ENCODE results near the gene EPGN. TPM values are rescaled to one million over a fixed set of nuclear protein-coding genes. Genes with fewer than 3 reads are reported as not detected.
A peak's percentile ranks its signal among the peaks of the same experiment; 100 is the strongest.

Gene EPGN
- total and polyA plus RNA-seq, 2 donors (not counting 1 experiment from before 2014, with no cell fraction given): 0.32 TPM; not detected in 1

DNA sequence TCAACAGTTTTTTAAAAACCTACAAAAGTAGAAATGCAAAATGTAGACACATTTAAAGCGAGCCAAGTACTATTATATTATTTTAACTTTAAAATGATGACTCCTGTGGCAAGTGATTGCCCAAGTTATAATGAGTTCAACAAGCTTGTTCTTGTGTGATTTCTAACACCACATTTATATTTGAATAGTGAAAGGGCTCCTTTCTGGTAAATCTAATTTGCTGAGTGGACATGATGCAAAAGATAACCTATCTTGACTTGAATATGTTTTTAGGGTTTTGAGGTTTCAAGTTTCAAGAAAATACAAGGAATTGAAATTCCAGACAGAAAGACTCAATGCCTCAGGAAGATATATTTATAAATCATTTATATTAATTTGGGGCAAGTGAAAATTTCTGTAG lies 1.1 kb upstream of the EPGN start:
- POLR2A ChIA-PET: no interaction called here
- no peak overlapping the region for H2AFZ ChIP-seq (ENCODE audit: insufficient read depth, low read depth, low read length, poor library complexity, severe bottlenecking)
- ATAC-seq (ENCODE audit: low read depth) (no peak), DNase-seq (no peak)
- no peak overlapping the region for H3K4me2 ChIP-seq (replicated peaks; ENCODE audit: low read depth, low read length, poor library complexity, severe bottlenecking)
- H3K4me1 ChIP-seq (ENCODE audit: control insufficient read depth in 2 of 2, insufficient read depth in 2 of 2, low read length in 2 of 2): peaks cover 3 to 4% of the 10 kb centered on the region in 2 donors
- Mint-ChIP-seq H3K27ac (no peak overlapping the region), H3K9me3 (ENCODE audit: insufficient read depth) (no peaks in the 10 kb centered on the region), H3K4me3 (no peak overlapping the region), H3K4me1 (peaks cover 7% of the 10 kb centered on the region), H3K27me3 (no peaks in the 10 kb centered on the region)
- H3K36me3 ChIP-seq (replicated peaks in 1 of 2; ENCODE audit: control extremely low read depth in 1 of 2, control insufficient read depth in 1 of 2, extremely low read depth in 1 of 2, insufficient read depth in 2 of 2, low read length in 1 of 2): no peaks in the 10 kb centered on the region
- no peaks in the 10 kb centered on the region for H3K27me3 ChIP-seq (replicated peaks in 1 of 4; ENCODE audit: control extremely low read depth in 1 of 4, control insufficient read depth in 3 of 4, insufficient read depth in 4 of 4, low read length in 3 of 4)
- TF ChIP-seq, protein P1, sequence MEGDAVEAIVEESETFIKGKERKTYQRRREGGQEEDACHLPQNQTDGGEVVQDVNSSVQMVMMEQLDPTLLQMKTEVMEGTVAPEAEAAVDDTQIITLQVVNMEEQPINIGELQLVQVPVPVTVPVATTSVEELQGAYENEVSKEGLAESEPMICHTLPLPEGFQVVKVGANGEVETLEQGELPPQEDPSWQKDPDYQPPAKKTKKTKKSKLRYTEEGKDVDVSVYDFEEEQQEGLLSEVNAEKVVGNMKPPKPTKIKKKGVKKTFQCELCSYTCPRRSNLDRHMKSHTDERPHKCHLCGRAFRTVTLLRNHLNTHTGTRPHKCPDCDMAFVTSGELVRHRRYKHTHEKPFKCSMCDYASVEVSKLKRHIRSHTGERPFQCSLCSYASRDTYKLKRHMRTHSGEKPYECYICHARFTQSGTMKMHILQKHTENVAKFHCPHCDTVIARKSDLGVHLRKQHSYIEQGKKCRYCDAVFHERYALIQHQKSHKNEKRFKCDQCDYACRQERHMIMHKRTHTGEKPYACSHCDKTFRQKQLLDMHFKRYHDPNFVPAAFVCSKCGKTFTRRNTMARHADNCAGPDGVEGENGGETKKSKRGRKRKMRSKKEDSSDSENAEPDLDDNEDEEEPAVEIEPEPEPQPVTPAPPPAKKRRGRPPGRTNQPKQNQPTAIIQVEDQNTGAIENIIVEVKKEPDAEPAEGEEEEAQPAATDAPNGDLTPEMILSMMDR (IDR thresholded peaks at IDR 0.05): no peak
- TF ChIP-seq EZH2 (IDR thresholded peaks at IDR 0.05; ENCODE audit: borderline replicate concordance, insufficient read depth, low read depth, low read length, poor library complexity, severe bottlenecking): no peak
- H3K4me3 ChIP-seq (ENCODE audit: control extremely low read depth in 1 of 5, extremely low read depth in 1 of 5, insufficient read depth in 1 of 5, low read depth in 2 of 5, low read length in 4 of 5): no peak overlapping the region
- H4K20me1 ChIP-seq (ENCODE audit: control insufficient read depth, insufficient read depth, low read length, poor library complexity, severe bottlenecking): no peaks in the 10 kb centered on the region
- intact Hi-C loops (cut with micrococcal nuclease): no loop called here
- no peaks in the 10 kb centered on the region for H3K79me2 ChIP-seq (ENCODE audit: control insufficient read depth, insufficient read depth, low read length)
- WGBS (ENCODE audit: insufficient coverage): no CpG with 5 or more reads among the region's 1 CpG
- H3K9ac ChIP-seq (ENCODE audit: low read length): no peak overlapping the region
- no peak overlapping the region for H3K27ac ChIP-seq (ENCODE audit: low read length in 2 of 2)
- CTCF ChIA-PET: interaction anchor here (3.2 kb wide), 1 partner anchor 79 kb away, joined by 8 read pairs; no protein-coding TSS in a partner anchor
- H3K9me3 ChIP-seq (ENCODE audit: control extremely low read depth in 1 of 3, control insufficient read depth in 2 of 3, insufficient read depth in 1 of 3, low read length in 2 of 3): no peaks in the 10 kb centered on the region

DNA sequence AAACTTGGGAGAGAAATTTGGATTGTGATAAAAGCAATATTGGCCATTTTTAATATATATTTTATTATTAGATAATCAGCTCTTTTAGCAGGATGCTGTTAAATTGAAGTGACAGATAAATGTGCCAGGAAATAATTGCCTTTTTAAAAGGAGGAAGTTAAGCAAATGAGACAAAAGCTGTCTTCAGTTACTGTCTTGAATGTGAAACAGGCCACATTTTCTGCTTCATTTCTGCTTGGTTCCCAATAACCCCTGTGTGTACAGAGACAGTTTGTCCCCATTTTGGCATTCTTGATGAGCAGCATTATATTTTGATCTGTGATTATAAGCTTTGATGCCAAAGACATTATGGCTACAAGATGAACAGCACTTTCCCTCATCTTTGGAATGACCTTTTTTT lies 953 bp downstream of the EPGN start:
- Histone ChIP-seq H3K9me3 (ENCODE audit: control extremely low read depth in 1 of 3, control insufficient read depth in 2 of 3, insufficient read depth in 1 of 3, low read length in 2 of 3) (no peaks in the 10 kb centered on the region), H3K79me2 (ENCODE audit: control insufficient read depth, insufficient read depth, low read length) (no peaks in the 10 kb centered on the region), H3K4me3 (ENCODE audit: control extremely low read depth in 1 of 5, extremely low read depth in 1 of 5, insufficient read depth in 1 of 5, low read depth in 2 of 5, low read length in 4 of 5) (no peak overlapping the region), H3K27ac (ENCODE audit: low read length in 2 of 2) (no peak overlapping the region), H3K9ac (ENCODE audit: low read length) (no peak overlapping the region), H3K27me3 (replicated peaks in 1 of 4; ENCODE audit: control extremely low read depth in 1 of 4, control insufficient read depth in 3 of 4, insufficient read depth in 4 of 4, low read length in 3 of 4) (no peaks in the 10 kb centered on the region), H3K4me2 (replicated peaks; ENCODE audit: low read depth, low read length, poor library complexity, severe bottlenecking) (no peak overlapping the region), H2AFZ (ENCODE audit: insufficient read depth, low read depth, low read length, poor library complexity, severe bottlenecking) (peak overlapping the region; percentile 41), H4K20me1 (ENCODE audit: control insufficient read depth, insufficient read depth, low read length, poor library complexity, severe bottlenecking) (no peaks in the 10 kb centered on the region), H3K36me3 (replicated peaks in 1 of 2; ENCODE audit: control extremely low read depth in 1 of 2, control insufficient read depth in 1 of 2, extremely low read depth in 1 of 2, insufficient read depth in 2 of 2, low read length in 1 of 2) (no peaks in the 10 kb centered on the region), H3K4me1 (ENCODE audit: control insufficient read depth in 2 of 2, insufficient read depth in 2 of 2, low read length in 2 of 2) (peaks cover 3 to 4% of the 10 kb centered on the region in 2 donors)
- H3K27me3 Mint-ChIP-seq: no peaks in the 10 kb centered on the region
- ATAC-seq (ENCODE audit: low read depth) (no peak), DNase-seq (peak; percentile 4)
- ChIA-PET POLR2A (no interaction called here), CTCF (interaction anchor here (0.9 to 3.2 kb wide), 4 partner anchors 81 to 123 kb away, joined by 3 to 8 read pairs (median 6); no protein-coding TSS in a partner anchor)
- no peak for TF ChIP-seq EZH2 (IDR thresholded peaks at IDR 0.05; ENCODE audit: borderline replicate concordance, insufficient read depth, low read depth, low read length, poor library complexity, severe bottlenecking)
- TF ChIP-seq, protein P1 (IDR thresholded peaks at IDR 0.05): no peak
- no peak overlapping the region for H3K27ac Mint-ChIP-seq
- no peaks in the 10 kb centered on the region for H3K9me3 Mint-ChIP-seq (ENCODE audit: insufficient read depth)
- intact Hi-C loops (cut with micrococcal nuclease): no loop called here
- H3K4me3 Mint-ChIP-seq: no peak overlapping the region
- peaks cover 7% of the 10 kb centered on the region for H3K4me1 Mint-ChIP-seq

All from B cell (primary cell).